ENCODE data around the gene INPP5D.

- TF ChIP-seq SP140L (CRISPR knock-in tag; IDR thresholded peaks at IDR 0.05; ENCODE audit: borderline replicate concordance) (no peak), MAX (IDR thresholded peaks at IDR 0.05) (no peak), E2F1 (CRISPR knock-in tag; IDR thresholded peaks at IDR 0.05) (no peak), ZBTB7A (CRISPR knock-in tag; IDR thresholded peaks at IDR 0.05) (no peak), CTCF (CRISPR knock-in tag; IDR thresholded peaks at IDR 0.05) (no peak), ZNF703 (CRISPR knock-in tag; IDR thresholded peaks at IDR 0.05; ENCODE audit: borderline replicate concordance) (no peak), JARID2 (CRISPR knock-in tag; IDR thresholded peaks at IDR 0.05; ENCODE audit: insufficient replicate concordance) (no peak), ZNF740 (CRISPR knock-in tag; IDR thresholded peaks at IDR 0.05) (no peak)
Observed at GRCh38 chr2:233211548-233211895, 151.4 kb downstream of the INPP5D start.
